ENCODE data around the gene RIN3.

Gene RIN3

DNA sequence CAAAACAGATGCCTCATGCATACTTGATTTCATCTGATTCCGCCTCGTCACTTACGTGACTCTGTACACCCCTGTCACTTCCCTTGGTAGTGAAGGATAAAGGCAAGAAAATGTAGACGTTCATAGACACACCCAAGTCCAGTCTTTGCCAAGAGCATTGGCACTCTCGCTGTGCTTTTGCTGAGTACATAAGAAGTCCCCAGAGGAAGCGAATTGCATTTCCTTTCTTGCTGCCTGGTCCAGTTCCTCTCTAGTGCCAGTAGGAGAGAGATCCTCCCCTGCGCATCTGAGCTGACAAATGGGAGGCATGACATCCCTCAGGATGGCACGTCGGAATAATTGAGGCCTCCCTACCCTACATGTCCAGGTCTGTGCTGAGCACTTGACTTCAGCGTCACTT, 21.3 kb upstream of the RIN3 start:
- H3K27ac Mint-ChIP-seq, result no peak overlapping the region
- H3K4me1 Mint-ChIP-seq (ENCODE audit: low read depth), result no peaks in the 10 kb centered on the region
- no peaks in the 10 kb centered on the region for H3K36me3 Mint-ChIP-seq (ENCODE audit: low read depth)
- DNase-seq (ENCODE audit: low spot score), result no peak
- H3K9me3 Mint-ChIP-seq, result no peaks in the 10 kb centered on the region
- H3K4me3 Mint-ChIP-seq, result no peak overlapping the region
- H3K27me3 Mint-ChIP-seq (ENCODE audit: low read depth), result peaks cover 2% of the 10 kb centered on the region

DNA sequence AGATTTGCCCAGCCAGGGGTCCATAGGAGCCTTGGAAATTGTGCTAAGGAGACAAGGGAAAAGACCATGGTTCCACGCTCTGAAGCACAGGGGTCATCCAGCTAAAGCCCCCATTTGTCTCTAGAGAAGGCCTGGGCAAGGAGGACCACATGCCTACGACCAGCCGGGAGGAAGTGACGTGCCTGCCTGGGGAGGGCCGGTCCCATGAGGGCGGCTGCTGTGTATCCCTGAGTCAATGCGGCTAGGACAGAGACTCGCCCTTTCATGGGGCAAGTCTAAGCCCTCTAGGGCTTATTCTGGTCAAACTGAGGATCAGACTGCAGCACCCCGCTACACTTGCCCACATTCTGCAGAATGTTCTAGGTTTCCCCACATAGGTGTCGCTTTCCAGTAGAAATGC, 20.6 kb upstream of the RIN3 start:
- Mint-ChIP-seq H3K36me3 (ENCODE audit: low read depth) (no peaks in the 10 kb centered on the region), H3K4me3 (no peak overlapping the region), H3K9me3 (no peaks in the 10 kb centered on the region), H3K4me1 (ENCODE audit: low read depth) (no peaks in the 10 kb centered on the region), H3K27me3 (ENCODE audit: low read depth) (peaks cover 2% of the 10 kb centered on the region), H3K27ac (no peak overlapping the region)
- no peak for DNase-seq (ENCODE audit: low spot score)

DNA sequence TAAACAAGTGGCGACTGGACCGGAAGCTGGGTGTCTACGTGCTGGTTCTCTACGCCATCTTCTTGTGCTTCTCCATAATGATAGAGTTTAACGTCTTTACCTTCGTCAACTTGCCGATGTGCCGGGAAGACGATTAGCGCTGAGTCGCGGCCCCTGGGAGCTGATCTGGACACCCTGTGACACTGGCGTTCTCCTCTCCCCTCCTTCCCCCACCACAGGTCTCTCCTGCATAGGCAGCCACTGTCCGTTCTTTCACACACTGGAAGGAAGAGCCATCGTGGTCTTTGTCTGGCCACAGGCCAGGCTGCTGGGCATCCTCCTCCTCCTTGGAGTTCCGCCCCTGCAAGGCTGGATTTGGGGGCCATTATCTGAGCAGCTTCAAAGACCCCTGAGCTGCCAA, 20.1 kb upstream of the RIN3 start:
- H3K27ac Mint-ChIP-seq, result no peak overlapping the region
- H3K27me3 Mint-ChIP-seq (ENCODE audit: low read depth), result peaks cover 2% of the 10 kb centered on the region
- DNase-seq (ENCODE audit: low spot score), result no peak
- H3K9me3 Mint-ChIP-seq, result no peaks in the 10 kb centered on the region
- no peaks in the 10 kb centered on the region for H3K36me3 Mint-ChIP-seq (ENCODE audit: low read depth)
- no peaks in the 10 kb centered on the region for H3K4me1 Mint-ChIP-seq (ENCODE audit: low read depth)
- H3K4me3 Mint-ChIP-seq, result no peak overlapping the region

DNA sequence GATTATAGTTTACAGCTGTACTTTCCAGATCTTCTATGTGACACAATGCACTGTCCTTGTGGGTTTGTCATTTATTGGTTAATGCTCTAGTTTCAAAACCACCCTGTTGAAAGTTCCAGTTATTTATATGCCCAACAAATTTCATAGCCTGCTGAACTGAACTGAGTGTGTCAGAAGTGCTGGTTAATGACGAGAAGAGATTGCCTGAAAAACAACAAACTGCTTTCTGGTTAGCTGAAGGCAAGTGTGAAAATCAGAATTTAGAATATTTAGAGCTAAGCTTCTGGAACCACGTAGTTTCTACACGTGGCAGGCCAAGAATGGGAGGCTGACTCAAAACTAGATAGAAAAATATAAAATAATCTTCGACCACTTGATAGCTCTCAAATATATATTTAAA, 19.1 kb upstream of the RIN3 start:
- H3K27me3 Mint-ChIP-seq (ENCODE audit: low read depth), result peaks cover 2% of the 10 kb centered on the region
- H3K4me3 Mint-ChIP-seq, result no peak overlapping the region
- H3K27ac Mint-ChIP-seq, result no peak overlapping the region
- DNase-seq (ENCODE audit: low spot score), result no peak
- H3K4me1 Mint-ChIP-seq (ENCODE audit: low read depth), result no peaks in the 10 kb centered on the region
- no peaks in the 10 kb centered on the region for H3K36me3 Mint-ChIP-seq (ENCODE audit: low read depth)
- no peaks in the 10 kb centered on the region for H3K9me3 Mint-ChIP-seq

DNA sequence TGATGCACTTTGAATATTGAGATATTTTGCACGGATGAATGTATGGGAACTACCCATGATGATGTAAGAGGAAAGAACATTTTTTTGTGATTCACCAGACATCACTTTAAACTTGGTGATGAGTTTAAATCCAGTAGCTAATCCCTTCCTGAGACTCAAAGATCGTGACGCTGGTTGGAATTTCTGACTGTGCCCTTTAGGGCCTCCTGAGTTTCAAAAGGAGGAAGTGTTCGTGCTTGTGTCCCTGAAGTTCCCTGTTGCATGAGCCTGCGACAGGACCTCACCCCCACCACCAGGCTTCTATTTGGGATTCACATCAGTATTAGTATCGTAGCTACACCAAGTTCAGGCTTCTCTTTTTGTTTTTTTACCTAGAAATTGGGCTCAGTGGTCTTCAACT, 18.6 kb upstream of the RIN3 start:
- DNase-seq (ENCODE audit: low spot score), result no peak
- Mint-ChIP-seq H3K36me3 (ENCODE audit: low read depth) (no peaks in the 10 kb centered on the region), H3K4me1 (ENCODE audit: low read depth) (no peaks in the 10 kb centered on the region), H3K27me3 (ENCODE audit: low read depth) (peaks cover 4% of the 10 kb centered on the region), H3K27ac (no peak overlapping the region), H3K9me3 (no peaks in the 10 kb centered on the region), H3K4me3 (no peak overlapping the region)

DNA sequence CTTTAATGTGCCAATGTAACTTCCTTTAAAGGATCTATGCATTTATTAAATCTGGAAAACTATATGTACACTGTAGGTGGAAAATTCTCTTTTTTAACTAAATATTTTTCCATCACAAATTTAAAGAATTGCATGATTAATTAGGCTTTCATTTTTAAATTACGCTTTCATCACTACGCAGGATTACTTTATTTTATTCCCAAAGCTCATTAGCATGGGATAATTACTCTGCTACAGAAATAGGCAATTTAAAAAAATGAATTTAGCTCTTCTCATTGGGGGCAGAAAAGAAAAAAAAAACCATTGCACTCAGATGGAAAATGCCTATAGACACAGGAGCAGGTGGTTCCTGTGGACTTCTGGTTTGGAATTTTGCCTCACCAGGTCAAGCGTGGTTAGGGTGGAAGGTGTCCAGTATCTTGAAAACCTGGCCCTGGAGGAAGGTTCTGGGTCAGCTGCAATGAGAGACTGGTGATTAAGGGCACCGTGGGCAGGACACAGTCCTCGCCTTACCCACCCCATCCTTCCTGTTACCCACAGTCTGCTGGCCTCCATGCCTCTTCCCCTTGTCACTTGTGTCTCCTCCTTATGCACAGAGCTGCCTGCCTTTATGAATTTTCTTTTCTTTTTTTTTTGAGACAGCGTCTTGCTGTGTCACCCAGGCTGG, 17.3 kb upstream of the RIN3 start:
- Mint-ChIP-seq H3K4me3 (no peak overlapping the region), H3K27ac (no peak overlapping the region), H3K36me3 (ENCODE audit: low read depth) (no peaks in the 10 kb centered on the region), H3K4me1 (ENCODE audit: low read depth) (no peaks in the 10 kb centered on the region), H3K27me3 (ENCODE audit: low read depth) (peaks cover 4% of the 10 kb centered on the region), H3K9me3 (no peaks in the 10 kb centered on the region)
- DNase-seq (ENCODE audit: low spot score), result no peak

DNA sequence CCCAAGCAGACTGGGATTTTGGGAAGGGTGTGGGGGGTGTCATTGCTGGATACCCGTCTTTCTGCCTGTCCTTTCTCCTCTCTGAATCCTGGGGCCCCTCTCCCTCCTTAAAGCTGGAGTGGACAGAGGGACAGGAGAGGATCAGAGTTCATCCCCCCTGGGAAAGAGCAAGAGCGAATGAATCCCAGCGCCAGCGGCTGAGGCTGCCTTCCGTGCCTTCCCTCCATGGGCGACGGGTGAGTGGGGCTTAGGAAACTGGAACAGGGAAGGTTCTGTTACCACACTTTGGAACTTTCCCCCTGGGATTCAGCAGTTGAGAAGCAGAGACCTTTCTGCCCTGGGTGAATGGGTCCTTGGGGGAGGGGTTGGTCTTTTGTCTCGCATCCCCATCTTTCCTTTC, 16.2 kb upstream of the RIN3 start:
- Mint-ChIP-seq H3K4me3 (no peak overlapping the region), H3K27me3 (ENCODE audit: low read depth) (peaks cover 4% of the 10 kb centered on the region), H3K9me3 (no peaks in the 10 kb centered on the region), H3K4me1 (ENCODE audit: low read depth) (no peaks in the 10 kb centered on the region), H3K27ac (no peak overlapping the region), H3K36me3 (ENCODE audit: low read depth) (no peaks in the 10 kb centered on the region)
- no peak for DNase-seq (ENCODE audit: low spot score)

DNA sequence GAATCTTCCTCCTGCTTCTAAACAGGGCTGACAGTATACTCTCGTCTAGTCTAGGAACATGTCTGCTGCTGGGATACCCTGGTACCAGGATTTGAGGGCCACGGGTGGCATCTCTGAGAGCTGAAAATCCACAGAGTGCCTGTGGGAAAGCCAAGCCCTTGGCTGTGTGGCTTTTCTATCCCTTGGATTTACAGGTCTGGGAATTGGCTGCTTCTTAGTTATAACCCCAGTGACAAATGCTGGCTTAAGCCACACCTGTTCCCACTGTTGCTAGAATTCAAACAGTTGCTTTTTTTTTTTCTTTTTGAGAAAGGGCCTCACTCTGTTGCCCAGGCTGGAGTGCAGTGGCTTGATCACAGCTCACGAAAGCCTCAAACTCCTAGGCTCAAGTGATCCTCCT, 14.3 kb upstream of the RIN3 start:
- no peak for DNase-seq (ENCODE audit: low spot score)
- H3K4me3 Mint-ChIP-seq, result no peak overlapping the region
- H3K27ac Mint-ChIP-seq, result no peak overlapping the region
- H3K9me3 Mint-ChIP-seq, result no peaks in the 10 kb centered on the region
- H3K27me3 Mint-ChIP-seq (ENCODE audit: low read depth), result peaks cover 12% of the 10 kb centered on the region
- H3K4me1 Mint-ChIP-seq (ENCODE audit: low read depth), result no peaks in the 10 kb centered on the region
- no peaks in the 10 kb centered on the region for H3K36me3 Mint-ChIP-seq (ENCODE audit: low read depth)

DNA sequence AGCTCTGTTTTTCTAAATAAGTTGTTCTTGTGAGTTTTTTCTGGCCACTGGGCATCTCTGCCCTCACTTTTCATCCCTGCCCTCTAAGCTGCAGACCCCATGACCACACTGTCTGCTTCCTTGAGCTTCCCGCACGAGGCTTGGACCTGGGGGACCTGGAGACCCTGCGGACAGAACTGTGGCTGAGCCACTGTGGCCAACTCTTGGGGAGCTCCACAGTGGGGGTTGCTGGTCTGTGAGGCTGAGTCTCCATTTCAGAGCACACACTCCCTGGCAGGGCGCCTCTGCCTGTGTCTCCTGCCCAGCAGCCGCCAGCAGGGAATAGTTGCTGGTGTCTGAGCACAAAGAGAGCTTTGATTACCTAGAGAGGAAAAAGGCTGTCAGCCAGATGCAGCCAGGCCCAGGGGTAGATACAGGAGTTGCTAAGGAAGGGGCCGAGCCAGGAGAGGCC, 13.1 kb upstream of the RIN3 start:
- DNase-seq (ENCODE audit: low spot score), result no peak
- H3K4me3 Mint-ChIP-seq, result no peak overlapping the region

DNA sequence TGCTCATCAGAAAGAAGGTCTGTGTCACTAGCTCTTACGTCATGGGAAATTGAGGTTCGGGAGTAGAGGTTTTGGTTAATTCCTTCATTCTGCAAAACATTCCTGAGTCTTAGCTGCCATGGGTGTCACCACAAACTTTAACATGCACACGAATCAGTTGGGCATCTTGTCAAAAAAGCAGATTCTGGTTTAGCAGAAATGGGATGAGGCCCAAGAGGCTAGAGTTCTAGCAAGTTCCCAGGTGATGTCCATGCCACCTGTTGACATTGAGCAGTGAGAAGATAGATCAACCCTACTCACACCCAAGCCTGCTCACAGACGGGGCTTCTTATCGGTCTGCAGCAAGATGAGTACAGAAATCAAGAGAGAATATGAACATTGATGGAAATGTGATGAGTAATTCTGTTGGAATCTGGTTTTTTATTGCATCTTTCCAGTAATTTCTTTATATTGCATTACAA, 11.7 kb upstream of the RIN3 start:
- Mint-ChIP-seq H3K36me3 (ENCODE audit: low read depth) (no peaks in the 10 kb centered on the region), H3K4me3 (no peak overlapping the region), H3K27ac (no peak overlapping the region), H3K4me1 (ENCODE audit: low read depth) (no peaks in the 10 kb centered on the region), H3K9me3 (no peaks in the 10 kb centered on the region), H3K27me3 (ENCODE audit: low read depth) (peaks cover 26% of the 10 kb centered on the region)
- DNase-seq (ENCODE audit: low spot score), result no peak

More for the DNA sequence above, 13.1 kb upstream of the RIN3 start:
- H3K36me3 Mint-ChIP-seq (ENCODE audit: low read depth), result no peaks in the 10 kb centered on the region
- peaks cover 21% of the 10 kb centered on the region for H3K27me3 Mint-ChIP-seq (ENCODE audit: low read depth)
- no peaks in the 10 kb centered on the region for H3K4me1 Mint-ChIP-seq (ENCODE audit: low read depth)
- no peaks in the 10 kb centered on the region for H3K9me3 Mint-ChIP-seq
- no peak overlapping the region for H3K27ac Mint-ChIP-seq

DNA sequence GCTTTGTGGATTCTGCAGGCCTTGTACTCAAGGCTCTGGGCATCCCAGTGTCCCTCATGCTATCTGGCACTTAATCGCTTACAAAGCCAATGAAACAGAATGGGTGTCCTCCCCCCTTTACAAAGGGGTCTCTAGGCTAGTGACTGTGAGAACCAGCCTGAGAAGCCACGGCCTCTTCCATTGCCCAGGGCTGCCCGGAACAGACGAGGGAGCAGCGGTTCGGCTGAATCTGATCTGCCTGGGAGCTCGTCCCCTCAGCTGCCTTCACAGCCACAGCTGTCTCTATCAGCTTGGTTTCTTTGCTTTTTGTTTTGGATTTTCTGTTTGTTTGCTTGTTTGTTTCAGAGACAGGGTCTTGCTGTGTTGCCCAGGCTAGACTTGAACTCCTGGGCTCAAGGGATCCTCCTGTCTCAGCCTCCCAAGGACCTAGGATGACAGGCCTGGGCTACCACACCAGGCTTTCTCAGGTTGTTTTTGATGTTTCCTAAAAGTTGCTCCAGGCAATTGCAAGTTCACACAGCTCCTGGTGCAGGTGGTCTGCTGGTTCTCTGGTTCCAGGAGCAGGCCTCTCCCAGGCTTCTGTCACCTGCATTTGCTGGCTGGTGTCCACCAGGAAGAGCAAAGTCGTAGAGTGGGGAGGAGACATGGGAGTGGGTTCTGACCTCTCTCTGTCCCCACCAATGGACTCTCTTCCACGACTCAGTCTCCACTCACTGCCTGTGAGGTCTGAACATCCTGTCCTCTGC, 10.9 kb upstream of the RIN3 start:
- H3K4me3 Mint-ChIP-seq, result no peak overlapping the region
- no peaks in the 10 kb centered on the region for H3K36me3 Mint-ChIP-seq (ENCODE audit: low read depth)
- H3K4me1 Mint-ChIP-seq (ENCODE audit: low read depth), result peaks cover 3% of the 10 kb centered on the region
- H3K9me3 Mint-ChIP-seq, result no peaks in the 10 kb centered on the region
- no peak overlapping the region for H3K27ac Mint-ChIP-seq
- peaks cover 31% of the 10 kb centered on the region for H3K27me3 Mint-ChIP-seq (ENCODE audit: low read depth)
- DNase-seq (ENCODE audit: low spot score), result no peak

DNA sequence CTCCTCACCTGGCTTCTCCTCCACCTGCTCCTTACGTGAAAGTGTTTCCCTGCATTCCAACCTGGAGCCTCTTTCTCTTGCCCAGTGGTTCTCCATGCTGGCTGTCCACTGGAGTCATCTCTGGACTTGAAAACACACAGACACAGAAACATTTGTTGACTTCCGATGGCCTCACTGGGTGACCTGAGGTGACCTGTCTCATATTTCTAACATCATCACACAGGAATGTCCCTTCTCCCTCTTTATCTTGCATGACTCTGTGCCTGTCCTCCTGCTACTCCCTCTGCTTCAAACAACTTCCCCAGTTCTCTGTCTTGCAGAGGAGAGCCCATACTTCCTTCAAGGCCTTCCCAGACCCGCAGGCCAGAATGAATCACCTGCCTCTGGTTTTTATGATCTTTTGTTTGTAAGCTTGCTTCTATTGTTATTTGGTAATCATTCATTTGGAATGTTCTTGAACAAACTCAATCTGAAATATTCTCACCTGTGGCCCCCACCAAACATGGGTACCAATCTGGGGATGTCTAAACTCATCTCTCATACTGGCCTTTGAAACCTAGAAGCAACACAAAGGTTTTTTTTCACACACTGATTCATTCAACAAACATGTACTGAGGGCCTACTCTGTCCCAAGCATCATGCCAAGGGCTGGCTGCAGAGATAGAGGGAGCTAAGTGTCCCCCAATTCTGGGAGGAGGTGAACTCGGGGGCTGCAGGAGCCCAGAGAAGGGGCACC, 9.7 kb upstream of the RIN3 start:
- H3K9me3 Mint-ChIP-seq, result no peaks in the 10 kb centered on the region
- peaks cover 3% of the 10 kb centered on the region for H3K4me1 Mint-ChIP-seq (ENCODE audit: low read depth)
- no peaks in the 10 kb centered on the region for H3K36me3 Mint-ChIP-seq (ENCODE audit: low read depth)
- DNase-seq (ENCODE audit: low spot score), result no peak
- H3K27ac Mint-ChIP-seq, result no peak overlapping the region
- peaks cover 40% of the 10 kb centered on the region for H3K27me3 Mint-ChIP-seq (ENCODE audit: low read depth)
- no peak overlapping the region for H3K4me3 Mint-ChIP-seq

DNA sequence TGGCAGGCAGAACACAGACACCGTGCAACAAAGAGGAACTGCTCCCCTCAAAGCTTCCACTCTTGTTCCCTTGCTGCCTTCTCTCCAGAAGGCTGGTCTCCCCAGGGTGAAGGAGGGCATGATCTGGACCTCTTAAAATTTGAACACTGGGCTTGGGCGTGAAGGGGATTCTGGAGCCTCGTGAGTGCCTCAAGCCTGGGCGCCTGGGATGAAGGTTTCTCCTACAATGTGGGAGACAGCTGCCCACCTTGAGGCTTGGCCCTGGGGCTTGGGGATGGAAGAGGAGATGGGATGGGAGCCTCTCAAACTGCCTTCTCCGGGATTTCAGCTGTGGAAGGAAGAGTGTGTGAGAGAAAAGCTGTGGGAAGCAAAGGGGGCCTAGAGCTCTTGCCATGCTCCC, 7.8 kb upstream of the RIN3 start:
- Mint-ChIP-seq H3K36me3 (ENCODE audit: low read depth) (no peaks in the 10 kb centered on the region), H3K4me1 (ENCODE audit: low read depth) (peaks cover 3% of the 10 kb centered on the region), H3K27me3 (ENCODE audit: low read depth) (peaks cover 47% of the 10 kb centered on the region), H3K27ac (no peak overlapping the region), H3K4me3 (no peak overlapping the region), H3K9me3 (no peaks in the 10 kb centered on the region)
- DNase-seq (ENCODE audit: low spot score), result no peak

DNA sequence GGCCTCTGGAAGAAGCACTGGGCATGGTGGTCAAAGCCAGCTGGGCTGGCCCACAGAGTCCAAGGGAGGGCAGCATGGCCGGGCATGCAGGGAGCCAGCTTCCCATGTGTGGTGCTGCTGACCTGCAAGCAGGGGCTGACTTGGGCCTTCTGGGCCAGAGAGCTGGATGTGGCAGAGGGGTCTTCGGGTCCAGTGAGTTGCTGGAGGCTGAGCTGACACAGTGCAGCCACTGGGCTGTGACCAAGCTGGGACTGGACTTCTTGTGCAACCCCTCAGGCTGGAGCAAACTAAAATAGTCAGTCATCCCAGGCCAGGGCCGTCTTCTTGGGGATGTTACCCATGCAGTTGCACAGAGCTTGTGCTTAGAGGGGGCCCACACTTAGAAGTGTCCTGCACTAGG, 7.3 kb upstream of the RIN3 start:
- H3K4me1 Mint-ChIP-seq (ENCODE audit: low read depth), result peaks cover 3% of the 10 kb centered on the region
- H3K9me3 Mint-ChIP-seq, result no peaks in the 10 kb centered on the region
- peaks cover 49% of the 10 kb centered on the region for H3K27me3 Mint-ChIP-seq (ENCODE audit: low read depth)
- no peak for DNase-seq (ENCODE audit: low spot score)
- H3K4me3 Mint-ChIP-seq, result no peak overlapping the region
- H3K36me3 Mint-ChIP-seq (ENCODE audit: low read depth), result no peaks in the 10 kb centered on the region
- no peak overlapping the region for H3K27ac Mint-ChIP-seq

Data from T-helper 2 cell treated with Interferon-gamma antibody and Interleukin-4, amounts not matched to agents 5 μg/mL and 100 μg/mL, for 36 hours (primary cell).